ENCODE data around the gene RAB3GAP2.
"Not testable (repeated sequence)": the region's sequence is repeated elsewhere in the genome, so short reads cannot be mapped to it uniquely, and the experiment has no call there.

The RAB3GAP2 gene

DNA sequence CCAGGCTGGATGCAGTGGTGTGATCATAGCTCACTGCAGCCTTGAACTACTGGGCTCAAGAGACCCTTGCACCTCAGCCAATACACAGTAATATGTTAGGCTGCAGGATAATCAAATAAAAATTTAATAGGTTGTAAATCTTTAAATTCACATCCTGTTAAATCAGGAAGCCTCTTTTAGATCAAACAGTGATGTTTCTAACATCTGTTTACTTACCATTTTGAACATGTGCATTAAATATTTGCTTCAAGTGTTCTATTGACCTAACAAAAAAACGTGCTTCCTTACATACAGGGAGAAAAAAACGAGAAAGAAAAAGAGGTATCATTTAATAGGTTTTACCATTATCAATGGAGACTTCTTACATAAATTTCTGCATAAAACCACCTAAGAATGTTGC lies 107.7 kb downstream of the RAB3GAP2 start:
- H3K4me3 ChIP-seq (replicated peaks; ENCODE audit: low read depth, low read length) = no peak overlapping the region
- TF ChIP-seq, protein P1, sequence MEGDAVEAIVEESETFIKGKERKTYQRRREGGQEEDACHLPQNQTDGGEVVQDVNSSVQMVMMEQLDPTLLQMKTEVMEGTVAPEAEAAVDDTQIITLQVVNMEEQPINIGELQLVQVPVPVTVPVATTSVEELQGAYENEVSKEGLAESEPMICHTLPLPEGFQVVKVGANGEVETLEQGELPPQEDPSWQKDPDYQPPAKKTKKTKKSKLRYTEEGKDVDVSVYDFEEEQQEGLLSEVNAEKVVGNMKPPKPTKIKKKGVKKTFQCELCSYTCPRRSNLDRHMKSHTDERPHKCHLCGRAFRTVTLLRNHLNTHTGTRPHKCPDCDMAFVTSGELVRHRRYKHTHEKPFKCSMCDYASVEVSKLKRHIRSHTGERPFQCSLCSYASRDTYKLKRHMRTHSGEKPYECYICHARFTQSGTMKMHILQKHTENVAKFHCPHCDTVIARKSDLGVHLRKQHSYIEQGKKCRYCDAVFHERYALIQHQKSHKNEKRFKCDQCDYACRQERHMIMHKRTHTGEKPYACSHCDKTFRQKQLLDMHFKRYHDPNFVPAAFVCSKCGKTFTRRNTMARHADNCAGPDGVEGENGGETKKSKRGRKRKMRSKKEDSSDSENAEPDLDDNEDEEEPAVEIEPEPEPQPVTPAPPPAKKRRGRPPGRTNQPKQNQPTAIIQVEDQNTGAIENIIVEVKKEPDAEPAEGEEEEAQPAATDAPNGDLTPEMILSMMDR (IDR thresholded peaks at IDR 0.05; ENCODE audit: low read length, missing control alignments) = no peak
- DNase-seq (ENCODE audit: low read depth) = no peak

DNA sequence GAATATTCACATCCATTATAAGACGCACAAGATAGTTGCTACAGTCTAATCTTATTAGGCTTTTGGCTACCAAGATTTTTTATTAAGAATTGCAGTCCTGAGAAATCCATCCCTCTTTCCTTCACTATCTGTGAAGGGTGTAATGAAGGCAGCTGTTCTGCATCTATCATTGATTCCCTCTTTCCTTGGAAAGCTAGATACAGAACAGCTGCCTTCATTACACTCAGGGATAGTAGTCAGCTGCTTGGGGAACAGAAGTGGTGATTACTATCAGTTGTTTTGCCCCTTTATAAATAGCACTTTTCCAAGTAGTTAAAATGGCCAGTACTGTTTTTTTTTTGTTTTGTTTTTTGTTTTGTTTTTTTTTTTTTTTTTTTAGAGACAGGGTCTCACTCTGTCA lies 108.1 kb downstream of the RAB3GAP2 start:
- H3K4me3 ChIP-seq (replicated peaks; ENCODE audit: low read depth, low read length) = no peak overlapping the region
- no peak for DNase-seq (ENCODE audit: low read depth)
- TF ChIP-seq, protein P1 (IDR thresholded peaks at IDR 0.05; ENCODE audit: low read length, missing control alignments) = no peak

DNA sequence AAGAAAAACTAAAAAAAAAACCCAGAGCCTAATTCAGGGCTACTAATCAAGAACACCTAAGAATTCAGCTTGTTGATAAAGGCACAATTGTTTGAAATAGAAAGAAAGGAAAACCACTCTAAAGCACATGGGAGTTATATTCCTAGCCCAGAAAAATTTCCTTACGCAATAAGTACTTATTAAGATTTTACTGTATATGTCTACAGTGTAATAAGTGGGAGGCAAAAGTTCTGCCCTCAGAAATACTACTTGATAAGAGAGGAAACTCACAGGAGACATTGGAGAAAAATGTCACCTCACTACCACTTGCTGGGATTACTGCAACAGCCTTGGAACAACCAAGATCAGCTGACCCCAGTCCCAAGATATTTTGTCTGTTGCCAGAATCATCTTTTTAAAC lies 112.2 kb downstream of the RAB3GAP2 start:
- DNase-seq (ENCODE audit: low read depth) = peak; percentile 38
- TF ChIP-seq, protein P1 (IDR thresholded peaks at IDR 0.05; ENCODE audit: low read length, missing control alignments) = no peak
- no peak overlapping the region for H3K4me3 ChIP-seq (replicated peaks; ENCODE audit: low read depth, low read length)

DNA sequence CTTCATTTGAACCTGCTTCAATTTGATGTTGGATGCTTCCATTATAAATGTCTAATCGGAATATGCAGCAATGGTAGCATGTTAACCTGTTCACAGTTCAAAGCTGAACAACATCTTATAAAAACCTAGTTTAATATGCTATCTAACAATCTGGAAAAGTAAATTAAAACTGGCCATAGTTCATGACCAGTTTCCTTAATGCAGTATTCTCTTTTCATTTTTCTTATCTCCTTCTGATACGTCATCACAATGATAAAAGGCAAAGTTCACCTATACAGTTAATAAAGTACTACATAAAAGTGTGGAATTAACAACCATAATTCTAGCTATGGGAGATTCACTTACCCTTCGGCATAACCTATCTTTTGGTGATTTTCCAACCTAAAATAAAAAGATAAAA lies 113.2 kb downstream of the RAB3GAP2 start:
- TF ChIP-seq, protein P1 (IDR thresholded peaks at IDR 0.05; ENCODE audit: low read length, missing control alignments) = no peak

DNA sequence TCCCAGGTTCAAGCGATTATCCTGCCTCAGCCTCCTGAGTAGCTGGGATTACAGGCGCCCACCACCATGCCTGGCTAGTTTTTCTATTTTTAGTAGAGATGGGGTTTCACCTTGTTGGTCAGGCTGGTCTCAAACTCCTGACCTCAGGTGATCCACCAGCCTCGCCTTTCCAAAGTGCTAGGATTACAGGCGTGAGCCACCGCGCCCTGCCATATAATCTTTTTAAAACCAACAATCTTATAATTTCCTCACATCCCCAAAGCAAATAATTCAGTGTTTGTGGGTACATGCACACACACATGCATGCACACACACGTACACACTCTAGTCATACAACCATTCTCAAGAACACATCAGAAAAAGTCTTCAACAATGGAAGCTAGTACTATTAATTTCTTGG lies 113.7 kb downstream of the RAB3GAP2 start:
- DNase-seq (ENCODE audit: low read depth); H3K4me3 ChIP-seq (replicated peaks; ENCODE audit: low read depth, low read length): not testable (repeated sequence)

More for the DNA sequence above, 113.2 kb downstream of the RAB3GAP2 start:
- no peak for DNase-seq (ENCODE audit: low read depth)
- no peak overlapping the region for H3K4me3 ChIP-seq (replicated peaks; ENCODE audit: low read depth, low read length)

DNA sequence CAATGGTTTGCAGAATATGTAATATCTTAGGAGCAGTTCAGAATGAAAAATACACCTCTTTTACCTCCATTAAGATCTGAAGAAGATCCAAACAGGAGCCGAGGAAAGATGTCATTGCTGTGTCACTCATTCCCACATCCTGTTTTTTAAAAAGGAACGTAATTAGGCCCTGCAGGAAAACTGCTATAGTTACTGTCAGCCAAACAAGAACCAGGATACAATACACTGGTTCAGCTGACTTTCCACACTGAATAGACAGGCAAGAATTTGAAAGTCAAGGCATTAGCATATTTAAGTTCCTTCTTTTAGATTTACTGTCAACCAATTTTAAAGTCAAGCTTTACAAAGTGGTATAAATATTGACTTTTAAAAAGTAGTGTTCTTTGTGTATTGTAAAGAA lies 114.5 kb downstream of the RAB3GAP2 start:
- TF ChIP-seq, protein P1 (IDR thresholded peaks at IDR 0.05; ENCODE audit: low read length, missing control alignments) = no peak
- no peak for DNase-seq (ENCODE audit: low read depth)
- no peak overlapping the region for H3K4me3 ChIP-seq (replicated peaks; ENCODE audit: low read depth, low read length)

DNA sequence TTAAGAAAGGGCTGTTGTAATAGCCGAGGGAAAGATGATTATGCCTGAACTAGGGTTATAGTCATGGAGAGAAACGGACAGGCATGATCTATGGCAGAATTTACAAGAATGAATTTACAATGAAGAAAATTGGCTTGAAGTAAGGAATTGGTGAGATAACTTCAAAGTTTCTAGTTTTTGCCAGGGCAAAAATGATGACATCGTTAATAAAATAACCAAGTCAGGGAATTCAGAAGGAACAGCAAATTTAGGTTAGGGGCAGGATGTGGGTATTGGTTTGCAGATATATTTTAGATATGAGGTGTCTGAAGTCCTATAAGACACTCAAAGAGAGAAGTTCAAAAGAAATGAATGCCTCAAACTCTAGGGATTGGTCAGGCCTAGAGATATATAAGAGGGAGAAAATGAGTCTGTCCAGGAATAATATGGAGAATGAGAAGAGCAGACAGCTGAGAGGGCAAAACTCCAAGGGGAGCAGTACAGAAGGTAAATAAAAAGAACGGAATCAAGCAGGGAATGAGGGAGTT lies 115.6 kb downstream of the RAB3GAP2 start:
- no peak for DNase-seq (ENCODE audit: low read depth)
- TF ChIP-seq, protein P1 (IDR thresholded peaks at IDR 0.05; ENCODE audit: low read length, missing control alignments) = no peak
- H3K4me3 ChIP-seq (replicated peaks; ENCODE audit: low read depth, low read length) = no peak overlapping the region

All from fibroblast of pulmonary artery (primary cell).